Measurements from ENCODE around the gene ZBTB40. TPM values are rescaled to one million over a fixed set of nuclear protein-coding genes. Genes with fewer than 3 reads are reported as not detected.

The ZBTB40 gene
- polyA plus RNA-seq, 3 donors, result 1.1 to 17.8 (median 1.3) TPM

- no peak for TF ChIP-seq CTCF (IDR thresholded peaks at IDR 0.05)
- no peak overlapping the region for H3K27ac ChIP-seq (ENCODE audit: low read depth in 1 of 2, low read length in 2 of 2)
- H3K36me3 Mint-ChIP-seq, result no peaks in the 10 kb centered on the region
- H3K27ac Mint-ChIP-seq, result no peak overlapping the region
- no peaks in the 10 kb centered on the region for H4K20me1 ChIP-seq (ENCODE audit: insufficient read depth, low read length)
- no peaks in the 10 kb centered on the region for H3K4me1 Mint-ChIP-seq
- no peak for DNase-seq
- no peak overlapping the region for H3K9ac ChIP-seq (ENCODE audit: insufficient read depth, low read length, poor library complexity, severe bottlenecking)
- no peaks in the 10 kb centered on the region for H3K4me1 ChIP-seq (ENCODE audit: control insufficient read depth in 1 of 2, insufficient read depth in 2 of 2, low read length in 2 of 2)
- H3K4me3 ChIP-seq (replicated peaks in 1 of 3; ENCODE audit: low read depth in 2 of 3, low read length in 3 of 3), result no peak overlapping the region
- no peaks in the 10 kb centered on the region for H3K9me3 ChIP-seq (replicated peaks in 1 of 2; ENCODE audit: control insufficient read depth in 1 of 2, insufficient read depth in 1 of 2, low read length in 2 of 2)
- no peaks in the 10 kb centered on the region for H3K27me3 ChIP-seq (ENCODE audit: control insufficient read depth in 2 of 2, insufficient read depth in 2 of 2, low read length in 2 of 2)
- no peaks in the 10 kb centered on the region for H3K79me2 ChIP-seq (ENCODE audit: insufficient read depth, low read length)
- no peaks in the 10 kb centered on the region for H3K36me3 ChIP-seq (replicated peaks in 1 of 2; ENCODE audit: control insufficient read depth in 1 of 2, insufficient read depth in 2 of 2, low read length in 2 of 2)
- no peak overlapping the region for H3K4me3 Mint-ChIP-seq
- intact Hi-C loops (cut with micrococcal nuclease), result no loop called here
- no peak overlapping the region for H2AFZ ChIP-seq (ENCODE audit: insufficient read depth, low read depth, low read length, poor library complexity, severe bottlenecking)
- no peak overlapping the region for H3K4me2 ChIP-seq (replicated peaks; ENCODE audit: extremely low read depth, low read length, poor library complexity, severe bottlenecking)
- peaks cover 0 to 2% (median 0%) of the 10 kb centered on the region in 7 donors for H3K9me3 Mint-ChIP-seq
- 85% methylated on average over 6 of the region's 10 CpGs for WGBS (ENCODE audit: insufficient coverage)
- H3K27me3 Mint-ChIP-seq (ENCODE audit: low read depth in 3 of 3), result peaks cover 4 to 8% (median 6%) of the 10 kb centered on the region in 3 donors
Observed at GRCh38 chr1:22410928-22411495, 40.6 kb upstream of the ZBTB40 start.

GRCh38 chr1:22411589-22411988, 40.1 kb upstream of the ZBTB40 start:
- 100% methylated on average over 1 of the region's 1 CpG for whole genome bisulfite sequencing (ENCODE audit: insufficient coverage)
- H3K4me3 ChIP-seq (replicated peaks in 1 of 3; ENCODE audit: low read depth in 2 of 3, low read length in 3 of 3), result no peak overlapping the region
- Mint-ChIP-seq H3K4me3 (peak overlapping the region in 1 of 2 donors; percentile 10), H3K36me3 (no peaks in the 10 kb centered on the region), H3K27ac (no peak overlapping the region), H3K9me3 (peaks cover 0 to 2% (median 0%) of the 10 kb centered on the region in 7 donors), H3K4me1 (peaks cover under 1% of the 10 kb centered on the region), H3K27me3 (ENCODE audit: low read depth in 3 of 3) (peaks cover 4 to 7% (median 6%) of the 10 kb centered on the region in 3 donors)
- intact Hi-C loops (cut with micrococcal nuclease), result no loop called here
- no peaks in the 10 kb centered on the region for H3K9me3 ChIP-seq (replicated peaks in 1 of 2; ENCODE audit: control insufficient read depth in 1 of 2, insufficient read depth in 1 of 2, low read length in 2 of 2)
- no peaks in the 10 kb centered on the region for H4K20me1 ChIP-seq (ENCODE audit: insufficient read depth, low read length)
- no peak for TF ChIP-seq CTCF (IDR thresholded peaks at IDR 0.05)
- no peaks in the 10 kb centered on the region for H3K4me1 ChIP-seq (ENCODE audit: control insufficient read depth in 1 of 2, insufficient read depth in 2 of 2, low read length in 2 of 2)
- H3K36me3 ChIP-seq (replicated peaks in 1 of 2; ENCODE audit: control insufficient read depth in 1 of 2, insufficient read depth in 2 of 2, low read length in 2 of 2), result no peaks in the 10 kb centered on the region
- no peak overlapping the region for H3K4me2 ChIP-seq (replicated peaks; ENCODE audit: extremely low read depth, low read length, poor library complexity, severe bottlenecking)
- no peak overlapping the region for H2AFZ ChIP-seq (ENCODE audit: insufficient read depth, low read depth, low read length, poor library complexity, severe bottlenecking)
- H3K27me3 ChIP-seq (ENCODE audit: control insufficient read depth in 2 of 2, insufficient read depth in 2 of 2, low read length in 2 of 2), result no peaks in the 10 kb centered on the region
- H3K79me2 ChIP-seq (ENCODE audit: insufficient read depth, low read length), result no peaks in the 10 kb centered on the region
- no peak overlapping the region for H3K27ac ChIP-seq (ENCODE audit: low read depth in 1 of 2, low read length in 2 of 2)
- no peak for DNase-seq
- H3K9ac ChIP-seq (ENCODE audit: insufficient read depth, low read length, poor library complexity, severe bottlenecking), result no peak overlapping the region
